Measurements from ENCODE around the gene ZKSCAN1.

Gene ZKSCAN1

GRCh38 chr7:100082978-100083377, 67.6 kb downstream of the ZKSCAN1 start:
- no peak for DNase-seq

- DNase-seq = no peak
These were observed 70.1 kb downstream of the ZKSCAN1 start for GRCh38 chr7:100085515-100085914.

GRCh38 chr7:100087055-100087750, 71.8 kb downstream of the ZKSCAN1 start:
- no peak for DNase-seq

- DNase-seq = no peak
These were observed 72.8 kb downstream of the ZKSCAN1 start for GRCh38 chr7:100088095-100088620.

GRCh38 chr7:100088621-100089457, 73.4 kb downstream of the ZKSCAN1 start, which contains the start of gene COPS6:
COPS6 (plus strand) TSS chr7:100088969; CDS start chr7:100088991, 22 bp downstream.
- DNase-seq = peak; percentile 91

GRCh38 chr7:100089458-100090196, 74.2 kb downstream of the ZKSCAN1 start:
- no peak for DNase-seq

GRCh38 chr7:100090527-100091410, 75.4 kb downstream of the ZKSCAN1 start:
- DNase-seq = no peak
